Measurements from ENCODE around the gene CNTNAP2.

Gene CNTNAP2

DNA sequence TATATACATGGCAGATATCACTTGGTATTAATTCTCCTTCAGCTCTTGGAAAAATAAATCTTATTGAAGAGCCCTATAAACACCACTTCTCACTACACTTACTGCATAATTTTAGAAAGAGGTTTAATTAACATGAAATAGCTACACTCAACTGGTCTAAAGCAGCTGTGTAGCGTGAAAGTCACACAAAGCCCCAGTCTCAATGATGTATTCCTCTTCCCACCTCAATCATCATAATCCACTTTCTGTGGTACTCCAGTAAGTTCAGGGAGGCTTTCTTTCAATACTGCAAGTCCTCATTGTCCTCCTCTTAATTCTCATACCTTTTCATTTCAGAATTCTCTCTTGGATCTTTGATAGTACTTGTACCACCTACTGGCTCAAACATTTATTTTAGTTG is 688.0 kb downstream of the CNTNAP2 start:
- Histone ChIP-seq H3K27me3 (ENCODE audit: insufficient read depth, low read depth) (no peaks in the 10 kb centered on the region), H3K79me2 (ENCODE audit: insufficient read depth, low read depth) (no peaks in the 10 kb centered on the region), H3K4me3 (IDR thresholded peaks at IDR 0.05; ENCODE audit: insufficient read depth, low read depth, low read length) (no peak overlapping the region), H3K36me3 (ENCODE audit: insufficient read depth) (no peaks in the 10 kb centered on the region), H3K4me1 (ENCODE audit: low read depth, poor library complexity, severe bottlenecking) (no peaks in the 10 kb centered on the region), H3K9ac (no peak overlapping the region), H4K20me1 (ENCODE audit: insufficient read depth) (no peaks in the 10 kb centered on the region), H3K4me2 (no peak overlapping the region), H2AFZ (ENCODE audit: low read depth) (no peak overlapping the region), H3K27ac (no peak overlapping the region)
- TF ChIP-seq, protein P1, sequence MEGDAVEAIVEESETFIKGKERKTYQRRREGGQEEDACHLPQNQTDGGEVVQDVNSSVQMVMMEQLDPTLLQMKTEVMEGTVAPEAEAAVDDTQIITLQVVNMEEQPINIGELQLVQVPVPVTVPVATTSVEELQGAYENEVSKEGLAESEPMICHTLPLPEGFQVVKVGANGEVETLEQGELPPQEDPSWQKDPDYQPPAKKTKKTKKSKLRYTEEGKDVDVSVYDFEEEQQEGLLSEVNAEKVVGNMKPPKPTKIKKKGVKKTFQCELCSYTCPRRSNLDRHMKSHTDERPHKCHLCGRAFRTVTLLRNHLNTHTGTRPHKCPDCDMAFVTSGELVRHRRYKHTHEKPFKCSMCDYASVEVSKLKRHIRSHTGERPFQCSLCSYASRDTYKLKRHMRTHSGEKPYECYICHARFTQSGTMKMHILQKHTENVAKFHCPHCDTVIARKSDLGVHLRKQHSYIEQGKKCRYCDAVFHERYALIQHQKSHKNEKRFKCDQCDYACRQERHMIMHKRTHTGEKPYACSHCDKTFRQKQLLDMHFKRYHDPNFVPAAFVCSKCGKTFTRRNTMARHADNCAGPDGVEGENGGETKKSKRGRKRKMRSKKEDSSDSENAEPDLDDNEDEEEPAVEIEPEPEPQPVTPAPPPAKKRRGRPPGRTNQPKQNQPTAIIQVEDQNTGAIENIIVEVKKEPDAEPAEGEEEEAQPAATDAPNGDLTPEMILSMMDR (conservative IDR thresholded peaks at IDR 0.05; ENCODE audit: low read depth, low read length) = no peak

DNA sequence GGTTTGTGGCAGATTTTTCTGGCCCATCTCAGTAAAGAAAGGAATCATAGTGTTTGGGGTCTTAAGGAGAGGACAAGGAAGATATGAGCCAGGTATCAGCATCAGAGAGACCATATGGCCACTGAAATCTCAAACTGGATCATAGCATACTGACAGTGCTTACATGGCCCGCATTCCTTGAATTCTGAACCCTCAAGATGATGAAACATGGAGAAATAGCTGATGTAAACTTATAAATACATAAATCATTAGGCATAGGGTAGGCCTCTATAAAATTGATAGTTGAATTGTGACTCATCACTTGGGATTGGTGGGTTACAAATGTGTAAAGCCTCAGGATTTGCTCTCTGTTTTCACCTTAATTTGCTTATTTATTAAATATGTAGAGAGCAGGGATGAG is 688.5 kb downstream of the CNTNAP2 start:
- H3K36me3 ChIP-seq (ENCODE audit: insufficient read depth) = no peaks in the 10 kb centered on the region
- TF ChIP-seq, protein P1 (conservative IDR thresholded peaks at IDR 0.05; ENCODE audit: low read depth, low read length) = no peak
- no peaks in the 10 kb centered on the region for H3K4me1 ChIP-seq (ENCODE audit: low read depth, poor library complexity, severe bottlenecking)
- H2AFZ ChIP-seq (ENCODE audit: low read depth) = no peak overlapping the region
- no peak overlapping the region for H3K4me2 ChIP-seq
- no peak overlapping the region for H3K27ac ChIP-seq
- no peaks in the 10 kb centered on the region for H4K20me1 ChIP-seq (ENCODE audit: insufficient read depth)
- no peaks in the 10 kb centered on the region for H3K79me2 ChIP-seq (ENCODE audit: insufficient read depth, low read depth)
- no peaks in the 10 kb centered on the region for H3K27me3 ChIP-seq (ENCODE audit: insufficient read depth, low read depth)
- no peak overlapping the region for H3K4me3 ChIP-seq (IDR thresholded peaks at IDR 0.05; ENCODE audit: insufficient read depth, low read depth, low read length)
- no peak overlapping the region for H3K9ac ChIP-seq

DNA sequence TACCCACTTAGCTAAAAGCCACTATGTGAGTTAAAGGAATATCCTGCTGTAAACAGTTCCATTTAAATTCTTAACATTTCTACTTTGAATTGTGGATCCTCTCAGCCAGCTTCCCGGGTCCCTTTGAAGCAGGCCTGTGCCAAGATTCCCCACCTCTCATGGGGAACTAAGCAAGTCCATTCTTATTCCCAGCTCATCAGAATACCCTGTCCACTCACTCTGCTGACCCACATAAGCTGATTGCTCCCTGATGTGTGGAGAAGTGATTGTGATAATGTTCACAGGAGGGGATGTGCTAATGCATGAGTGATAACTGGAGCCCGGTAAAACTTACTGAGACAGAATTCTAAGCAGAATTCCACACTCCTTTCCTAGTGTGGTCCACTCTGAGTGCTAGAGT is 709.7 kb downstream of the CNTNAP2 start:
- H3K27ac ChIP-seq = no peak overlapping the region
- no peaks in the 10 kb centered on the region for H3K36me3 ChIP-seq (ENCODE audit: insufficient read depth)
- no peaks in the 10 kb centered on the region for H3K27me3 ChIP-seq (ENCODE audit: insufficient read depth, low read depth)
- H3K79me2 ChIP-seq (ENCODE audit: insufficient read depth, low read depth) = no peaks in the 10 kb centered on the region
- no peak overlapping the region for H3K4me3 ChIP-seq (IDR thresholded peaks at IDR 0.05; ENCODE audit: insufficient read depth, low read depth, low read length)
- H4K20me1 ChIP-seq (ENCODE audit: insufficient read depth) = no peaks in the 10 kb centered on the region
- H2AFZ ChIP-seq (ENCODE audit: low read depth) = no peak overlapping the region
- no peak overlapping the region for H3K9ac ChIP-seq
- TF ChIP-seq, protein P1 (conservative IDR thresholded peaks at IDR 0.05; ENCODE audit: low read depth, low read length) = no peak
- no peaks in the 10 kb centered on the region for H3K4me1 ChIP-seq (ENCODE audit: low read depth, poor library complexity, severe bottlenecking)
- no peak overlapping the region for H3K4me2 ChIP-seq

DNA sequence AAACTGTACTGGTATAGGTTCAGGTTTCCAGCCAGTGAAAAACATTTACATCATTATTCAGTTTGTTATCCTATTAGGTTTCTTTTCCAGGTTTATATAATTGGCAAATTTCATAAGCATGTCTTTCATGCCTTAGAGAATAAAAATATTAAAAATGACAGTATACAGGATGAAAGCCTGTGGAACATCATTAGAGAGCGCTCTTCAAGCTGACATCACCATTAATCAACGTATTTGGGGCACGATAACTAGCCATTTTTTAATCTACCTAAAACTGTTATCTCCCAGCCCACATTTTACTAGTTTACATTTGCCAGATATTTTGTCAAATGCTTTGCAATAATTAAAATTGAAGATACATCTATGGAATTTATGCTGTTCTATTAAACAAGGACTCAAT is 714.1 kb downstream of the CNTNAP2 start:
- Histone ChIP-seq H3K4me3 (IDR thresholded peaks at IDR 0.05; ENCODE audit: insufficient read depth, low read depth, low read length) (no peak overlapping the region), H3K27ac (no peak overlapping the region), H3K4me1 (ENCODE audit: low read depth, poor library complexity, severe bottlenecking) (no peaks in the 10 kb centered on the region), H3K79me2 (ENCODE audit: insufficient read depth, low read depth) (no peaks in the 10 kb centered on the region), H3K9ac (no peak overlapping the region), H3K36me3 (ENCODE audit: insufficient read depth) (no peaks in the 10 kb centered on the region), H4K20me1 (ENCODE audit: insufficient read depth) (no peaks in the 10 kb centered on the region), H2AFZ (ENCODE audit: low read depth) (no peak overlapping the region), H3K27me3 (ENCODE audit: insufficient read depth, low read depth) (no peaks in the 10 kb centered on the region), H3K4me2 (no peak overlapping the region)
- TF ChIP-seq, protein P1 (conservative IDR thresholded peaks at IDR 0.05; ENCODE audit: low read depth, low read length) = no peak

Data from KMS-11 (cell line).